CD14-positive monocyte (primary cell): Measurements from ENCODE around the gene SELENOO. TPM values are rescaled to one million over a fixed set of nuclear protein-coding genes. Genes with fewer than 3 reads are reported as not detected.
A peak's percentile ranks its signal among the peaks of the same experiment; 100 is the strongest.

Experiments used
- DNase-seq, 3 donors: peaks; one replicate each; pipeline ENCODE4 v3.0.0-alpha.2; 2011 to 2022
- H2AFZ ChIP-seq: 2 replicates; pipeline ENCODE4 v1.6.0; 2012; ENCODE audit warnings: mild to moderate bottlenecking, low read depth, low read length, inconsistent platforms; ENCODE audit not compliant: insufficient read depth, poor library complexity, severe bottlenecking
- H3K27ac ChIP-seq, 2 donors: 1 replicate in 1 of 2; 2 replicates in 1 of 2; pipeline ENCODE4 v1.5.1; 2012 to 2013; ENCODE audit warnings: low read length in 2 of 2, control low read depth in 1 of 2, inconsistent platforms in 1 of 2, low read depth in 1 of 2, mild to moderate bottlenecking in 1 of 2
- H3K27me3 ChIP-seq, 2 donors: one replicate each; pipeline versions ENCODE4 v1.6.0 to v1.6.1; 2011 to 2013; ENCODE audit warnings: low read length in 2 of 2; ENCODE audit not compliant: control insufficient read depth in 2 of 2, insufficient read depth in 2 of 2
- H3K36me3 ChIP-seq, 2 donors: replicated peaks in 1 of 2; 1 replicate in 1 of 2; 2 replicates in 1 of 2; pipeline versions ENCODE4 v1.5.1 to v1.6.1; 2012 to 2013; ENCODE audit warnings: low read length in 2 of 2, control low read depth in 1 of 2, inconsistent platforms in 1 of 2, mild to moderate bottlenecking in 1 of 2; ENCODE audit not compliant: insufficient read depth in 2 of 2, control insufficient read depth in 1 of 2
- H3K4me1 ChIP-seq, 2 donors: 1 replicate in 1 of 2; 2 replicates in 1 of 2; pipeline versions ENCODE4 v1.5.1 to v1.6.1; 2012 to 2013; ENCODE audit warnings: low read length in 2 of 2, control low read depth in 1 of 2, inconsistent platforms in 1 of 2, mild to moderate bottlenecking in 1 of 2, moderate library complexity in 1 of 2; ENCODE audit not compliant: insufficient read depth in 2 of 2, control insufficient read depth in 1 of 2
- H3K4me2 ChIP-seq: replicated peaks from 2 replicates; pipeline ENCODE3; 2012; ENCODE audit warnings: low read length, moderate library complexity, mild to moderate bottlenecking; ENCODE audit not compliant: poor library complexity, severe bottlenecking; ENCODE audit errors: extremely low read depth
- H3K4me3 ChIP-seq, 3 experiments: fragments of 200-600 bp in 1 of 3; sonication (generic) in 1 of 3; replicated peaks in 1 of 3; 1 replicate in 2 of 3; 2 replicates in 1 of 3; pipeline ENCODE4 v1.5.1; 2011 to 2013; ENCODE audit warnings: low read length in 3 of 3, mild to moderate bottlenecking in 3 of 3, control low read depth in 2 of 3, low read depth in 2 of 3, inconsistent platforms in 1 of 3, moderate library complexity in 1 of 3
- H3K79me2 ChIP-seq: 2 replicates; pipeline ENCODE4 v1.6.0; 2012; ENCODE audit warnings: mild to moderate bottlenecking, control low read depth, inconsistent platforms, low read length, moderate library complexity; ENCODE audit not compliant: insufficient read depth
- H3K9ac ChIP-seq: 2 replicates; pipeline ENCODE4 v1.6.0; 2017; ENCODE audit warnings: low read length, mild to moderate bottlenecking; ENCODE audit not compliant: insufficient read depth, poor library complexity, severe bottlenecking
- H3K9me3 ChIP-seq, 2 donors: replicated peaks in 1 of 2; 1 replicate in 1 of 2; 2 replicates in 1 of 2; pipeline versions ENCODE4 v1.5.1 to v1.6.1; 2012 to 2013; ENCODE audit warnings: low read length in 2 of 2, control low read depth in 1 of 2; ENCODE audit not compliant: control insufficient read depth in 1 of 2, insufficient read depth in 1 of 2
- H4K20me1 ChIP-seq: 2 replicates; pipeline ENCODE4 v1.6.0; 2012; ENCODE audit warnings: mild to moderate bottlenecking, low read length, control low read depth, moderate library complexity; ENCODE audit not compliant: insufficient read depth
- H3K27ac Mint-ChIP-seq, 7 donors: one replicate each; pipeline ENCODE4 v1.8.0; 2020; ENCODE audit warnings: mild to moderate bottlenecking in 7 of 7, mixed read lengths in 7 of 7, moderate library complexity in 6 of 7, inconsistent platforms in 2 of 7
- H3K27me3 Mint-ChIP-seq, 3 donors: one replicate each; pipeline ENCODE4 v1.8.0; 2021 to 2022; ENCODE audit warnings: low read depth in 3 of 3, mild to moderate bottlenecking in 3 of 3, mixed read lengths in 3 of 3, moderate library complexity in 3 of 3, inconsistent platforms in 1 of 3
- H3K36me3 Mint-ChIP-seq, 2 donors: one replicate each; pipeline ENCODE4 v1.8.0; 2020; ENCODE audit warnings: mixed read lengths in 2 of 2, inconsistent platforms in 1 of 2, mild to moderate bottlenecking in 1 of 2
- H3K4me1 Mint-ChIP-seq: one replicate; pipeline ENCODE4 v1.8.0; 2020; ENCODE audit warnings: mild to moderate bottlenecking, mixed read lengths
- H3K4me3 Mint-ChIP-seq, 2 donors: one replicate each; pipeline ENCODE4 v1.8.0; 2020; ENCODE audit warnings: mild to moderate bottlenecking in 2 of 2, mixed read lengths in 2 of 2, moderate library complexity in 1 of 2
- H3K9me3 Mint-ChIP-seq, 7 donors: one replicate each; pipeline ENCODE4 v1.8.0; 2020 to 2022; ENCODE audit warnings: mixed read lengths in 7 of 7, mild to moderate bottlenecking in 6 of 7, moderate library complexity in 6 of 7, inconsistent platforms in 2 of 7
- CTCF ChIP-seq: fragments of 200-600 bp; IDR thresholded peaks from one replicate; pipeline ENCODE4 v1.8.0; 2022; ENCODE audit warnings: antibody characterized with exemption, mild to moderate bottlenecking
- WGBS: methylation state at CpG from one replicate; pipeline ENCODE4 v1.1.5; 2013; ENCODE audit warnings: missing lambda C conversion rate; ENCODE audit not compliant: insufficient coverage; 5-methylcytosine and 5-hydroxymethylcytosine counted together
- intact Hi-C, 2 donors: fragments of 100-400 bp; cut with micrococcal nuclease; formaldehyde crosslinking; loops; one replicate each; pipeline versions ENCODE4 v1.15.0 to v1.15.1; 2023
- polyA plus RNA-seq, 3 donors: library from polyadenylated mRNA; depleted of rRNA in 1 of 3; unstranded in 2 of 3; stranded (reverse) in 1 of 3; fragments of 300-500 nt in 2 of 3; fragments of >200 nt in 1 of 3; fragmentation: Illumina TruSeq in 2 of 3; gene quantifications; 1 replicate in 2 of 3; 2 replicates in 1 of 3; pipeline ENCODE4 v1.2.3, GENCODE V29; 2012 to 2021

Gene SELENOO
- polyA plus RNA-seq, 3 donors = 2.7 to 76.9 (median 8.7) TPM

GRCh38 chr22:50175921-50176849 lies 24.6 kb upstream of the SELENOO start:
- Histone ChIP-seq H3K9ac (no peak overlapping the region), H3K9me3 (no peaks in the 10 kb centered on the region), H3K27me3 (peaks cover 0 to 14% of the 10 kb centered on the region in 2 donors), H2AFZ (no peak overlapping the region), H4K20me1 (no peaks in the 10 kb centered on the region), H3K4me1 (peaks cover 10 to 35% of the 10 kb centered on the region in 2 donors), H3K4me3 (no peak overlapping the region), H3K4me2 (no peak overlapping the region), H3K79me2 (no peaks in the 10 kb centered on the region), H3K36me3 (no peaks in the 10 kb centered on the region), H3K27ac (no peak overlapping the region)
- no peak for TF ChIP-seq CTCF
- 93% methylated on average over 23 of the region's 27 CpGs for WGBS
- Mint-ChIP-seq H3K36me3 (peaks cover 4 to 9% of the 10 kb centered on the region in 2 donors), H3K27me3 (peaks cover 18 to 54% (median 27%) of the 10 kb centered on the region in 3 donors), H3K4me3 (no peak overlapping the region), H3K4me1 (peaks cover 21% of the 10 kb centered on the region), H3K9me3 (peaks cover 2 to 10% (median 7%) of the 10 kb centered on the region in 7 donors), H3K27ac (no peak overlapping the region)
- intact Hi-C loops = no loop called here
- DNase-seq = no peak

GRCh38 chr22:50176850-50177536 lies 23.8 kb upstream of the SELENOO start:
- 98% methylated on average over 73 of the region's 76 CpGs for WGBS
- H3K79me2 ChIP-seq = no peaks in the 10 kb centered on the region
- no peak overlapping the region for H3K9ac ChIP-seq
- Mint-ChIP-seq H3K36me3 (peaks cover 3 to 10% of the 10 kb centered on the region in 2 donors), H3K4me1 (peaks cover 20% of the 10 kb centered on the region), H3K27ac (no peak overlapping the region), H3K27me3 (peaks cover 14 to 46% (median 23%) of the 10 kb centered on the region in 3 donors), H3K9me3 (peaks cover 2 to 9% (median 7%) of the 10 kb centered on the region in 7 donors), H3K4me3 (peak overlapping the region in 1 of 2 donors; percentile 83)
- no peak overlapping the region for H3K4me2 ChIP-seq
- H4K20me1 ChIP-seq = no peaks in the 10 kb centered on the region
- no peak overlapping the region for H2AFZ ChIP-seq
- DNase-seq = no peak
- peaks cover 0 to 7% of the 10 kb centered on the region in 2 donors for H3K27me3 ChIP-seq
- H3K4me1 ChIP-seq = peaks cover 10 to 27% of the 10 kb centered on the region in 2 donors
- no peaks in the 10 kb centered on the region for H3K9me3 ChIP-seq
- no peak for TF ChIP-seq CTCF
- intact Hi-C loops = no loop called here
- H3K27ac ChIP-seq = no peak overlapping the region
- no peak overlapping the region for H3K4me3 ChIP-seq
- no peaks in the 10 kb centered on the region for H3K36me3 ChIP-seq
